Measurements from ENCODE around the gene NPAS1.

DNA sequence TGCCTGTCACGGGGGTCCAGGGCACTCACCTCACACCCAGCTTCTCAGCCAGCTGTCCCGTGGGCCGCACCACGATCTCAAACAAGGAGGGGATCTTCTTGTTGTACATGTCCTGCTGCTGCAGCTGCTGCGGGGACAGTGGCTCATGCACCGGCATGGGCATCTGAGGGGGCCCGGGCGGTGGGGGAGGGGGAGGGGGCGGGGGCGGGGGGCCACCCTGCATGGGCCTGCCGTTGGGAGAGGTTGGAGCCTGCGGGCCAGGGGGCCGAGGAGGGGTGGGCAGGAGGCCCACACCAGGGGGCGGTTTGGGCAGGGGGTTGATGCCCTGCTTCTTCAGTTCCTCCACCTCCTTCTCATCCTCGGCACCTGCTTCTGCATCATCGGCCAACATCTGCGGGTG is 52.7 kb downstream of the NPAS1 start:
- TF ChIP-seq, protein P1, sequence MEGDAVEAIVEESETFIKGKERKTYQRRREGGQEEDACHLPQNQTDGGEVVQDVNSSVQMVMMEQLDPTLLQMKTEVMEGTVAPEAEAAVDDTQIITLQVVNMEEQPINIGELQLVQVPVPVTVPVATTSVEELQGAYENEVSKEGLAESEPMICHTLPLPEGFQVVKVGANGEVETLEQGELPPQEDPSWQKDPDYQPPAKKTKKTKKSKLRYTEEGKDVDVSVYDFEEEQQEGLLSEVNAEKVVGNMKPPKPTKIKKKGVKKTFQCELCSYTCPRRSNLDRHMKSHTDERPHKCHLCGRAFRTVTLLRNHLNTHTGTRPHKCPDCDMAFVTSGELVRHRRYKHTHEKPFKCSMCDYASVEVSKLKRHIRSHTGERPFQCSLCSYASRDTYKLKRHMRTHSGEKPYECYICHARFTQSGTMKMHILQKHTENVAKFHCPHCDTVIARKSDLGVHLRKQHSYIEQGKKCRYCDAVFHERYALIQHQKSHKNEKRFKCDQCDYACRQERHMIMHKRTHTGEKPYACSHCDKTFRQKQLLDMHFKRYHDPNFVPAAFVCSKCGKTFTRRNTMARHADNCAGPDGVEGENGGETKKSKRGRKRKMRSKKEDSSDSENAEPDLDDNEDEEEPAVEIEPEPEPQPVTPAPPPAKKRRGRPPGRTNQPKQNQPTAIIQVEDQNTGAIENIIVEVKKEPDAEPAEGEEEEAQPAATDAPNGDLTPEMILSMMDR (conservative IDR thresholded peaks at IDR 0.05; ENCODE audit: low read length) = no peak
- TF ChIP-seq EZH2phosphoT487 (IDR thresholded peaks at IDR 0.05; ENCODE audit: borderline replicate concordance, low read depth, low read length) = no peak

Measured in OCI-LY7 (cell line).